Stimulated activated CD8-positive, alpha-beta memory T cell treated with anti-CD3 and anti-CD28 coated beads, Interleukin-15, amount 100 ng/mL, for 24 hours (primary cell): ENCODE measurements around the gene DALRD3.
A peak's percentile ranks its signal among the peaks of the same experiment; 100 is the strongest.

Experiments used
- DNase-seq: peaks from one replicate; pipeline ENCODE4 v3.0.0-alpha.2; 2020; ENCODE audit warnings: low read depth

Gene DALRD3

GRCh38 chr3:49004352-49005302, 13.8 kb downstream of the DALRD3 start:
- DNase-seq, result no peak

- DNase-seq, result no peak
Measured at GRCh38 chr3:49001155-49001554, 17.2 kb downstream of the DALRD3 start.

GRCh38 chr3:48999085-48999858, 19.1 kb downstream of the DALRD3 start:
- no peak for DNase-seq

GRCh38 chr3:48997714-48998637, 20.4 kb downstream of the DALRD3 start:
- DNase-seq, result no peak

- DNase-seq, result no peak
Measured at GRCh38 chr3:48997102-48997635, 21.2 kb downstream of the DALRD3 start.

GRCh38 chr3:48996640-48997039, 21.7 kb downstream of the DALRD3 start:
- DNase-seq, result no peak

- DNase-seq, result no peak
Measured at GRCh38 chr3:48993834-48994233, 24.5 kb downstream of the DALRD3 start.

- no peak for DNase-seq
Measured at GRCh38 chr3:48991851-48992545, 26.4 kb downstream of the DALRD3 start.

GRCh38 chr3:48990636-48991469, 27.5 kb downstream of the DALRD3 start:
- no peak for DNase-seq

GRCh38 chr3:48989796-48990635, 28.4 kb downstream of the DALRD3 start, which contains the start of gene P4HTM:
TSS of gene P4HTM (plus strand) at chr3:48990241. CDS start at chr3:48990257, 16 bp downstream.
- DNase-seq, result peak; percentile 66

- no peak for DNase-seq
Measured at GRCh38 chr3:48989126-48989795, 29.1 kb downstream of the DALRD3 start.

- DNase-seq, result no peak
Measured at GRCh38 chr3:48985831-48986376, 32.5 kb downstream of the DALRD3 start.

GRCh38 chr3:48984663-48985062, 33.7 kb downstream of the DALRD3 start:
- DNase-seq, result no peak

GRCh38 chr3:48983096-48983495, 35.3 kb downstream of the DALRD3 start:
- no peak for DNase-seq

GRCh38 chr3:48982686-48983085, 35.7 kb downstream of the DALRD3 start:
- DNase-seq, result no peak

- DNase-seq, result no peak
Measured at GRCh38 chr3:48982016-48982415, 36.4 kb downstream of the DALRD3 start.

- no peak for DNase-seq
Measured at GRCh38 chr3:48980295-48980694, 38.1 kb downstream of the DALRD3 start.

- DNase-seq, result no peak
Measured at GRCh38 chr3:48979451-48979850, 38.9 kb downstream of the DALRD3 start.
